G401.6 (cell line): Measurements from ENCODE around the gene IAPP.
"Not testable (repeated sequence)": the region's sequence is repeated elsewhere in the genome, so short reads cannot be mapped to it uniquely, and the experiment has no call there.

Experiments
- FAIRE-seq: peaks from 2 replicates; lab custom pipeline; 2012; peaks lifted over from hg19 to GRCh38; lab: Jason Lieb, UNC

The IAPP gene

DNA sequence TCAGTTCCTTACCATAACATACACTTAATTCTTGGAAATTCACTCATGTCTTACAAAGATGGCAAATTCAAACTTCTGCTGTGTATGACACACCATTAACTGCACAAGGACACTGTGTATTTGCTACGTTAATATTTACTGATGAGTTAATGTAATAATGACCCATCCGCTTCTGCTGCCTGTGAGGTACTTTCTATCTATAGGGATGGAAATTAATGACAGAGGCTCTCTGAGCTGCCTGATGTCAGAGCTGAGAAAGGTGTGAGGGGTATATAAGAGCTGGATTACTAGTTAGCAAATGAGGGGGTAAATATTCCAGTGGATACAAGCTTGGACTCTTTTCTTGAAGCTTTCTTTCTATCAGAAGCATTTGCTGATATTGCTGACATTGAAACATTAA, at the start of gene IAPP:
TSS of gene IAPP (plus strand) at position 301 of the 400 bp plus-strand sequence. CDS start 450 bp downstream, outside the sequence.
- FAIRE-seq, result no peak

DNA sequence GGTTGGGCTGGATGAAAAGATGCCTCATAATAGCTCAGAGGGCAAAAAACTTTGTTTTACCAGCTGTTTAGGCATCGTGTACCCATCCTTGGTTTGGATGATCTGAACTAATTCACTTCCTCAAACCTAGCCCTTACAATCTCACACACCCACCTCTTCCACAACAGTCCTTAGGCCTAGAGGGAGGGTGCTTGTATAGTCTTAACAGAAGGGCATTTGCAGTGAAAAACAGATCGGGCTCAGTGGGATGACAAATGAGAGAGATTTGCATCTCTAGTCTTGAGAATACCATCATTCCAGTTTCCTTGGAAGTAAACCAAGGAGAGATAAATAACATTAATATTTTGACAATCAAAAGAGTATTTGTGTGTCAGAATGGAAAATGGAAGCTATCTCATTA, 49.0 kb upstream of the IAPP start:
- FAIRE-seq, result no peak

DNA sequence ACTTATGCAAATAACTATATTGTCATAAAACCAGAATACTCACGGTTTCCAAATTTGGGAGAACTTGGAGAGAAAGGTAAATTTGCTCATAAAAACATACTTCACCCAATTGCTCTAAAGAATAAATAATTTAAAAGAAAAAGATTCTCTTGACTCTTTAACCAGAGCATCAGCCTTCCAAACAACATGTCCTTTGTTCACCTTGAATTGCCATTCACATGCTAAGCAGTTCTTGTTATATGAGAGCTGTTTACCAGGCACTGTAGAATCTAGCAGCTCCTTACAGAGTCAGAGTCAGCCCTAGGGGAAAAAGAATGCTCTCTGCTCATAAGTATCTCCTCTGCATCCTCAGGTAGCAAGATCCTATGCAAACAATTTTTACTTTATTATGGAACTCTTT, 48.2 kb upstream of the IAPP start:
- no peak for FAIRE-seq

DNA sequence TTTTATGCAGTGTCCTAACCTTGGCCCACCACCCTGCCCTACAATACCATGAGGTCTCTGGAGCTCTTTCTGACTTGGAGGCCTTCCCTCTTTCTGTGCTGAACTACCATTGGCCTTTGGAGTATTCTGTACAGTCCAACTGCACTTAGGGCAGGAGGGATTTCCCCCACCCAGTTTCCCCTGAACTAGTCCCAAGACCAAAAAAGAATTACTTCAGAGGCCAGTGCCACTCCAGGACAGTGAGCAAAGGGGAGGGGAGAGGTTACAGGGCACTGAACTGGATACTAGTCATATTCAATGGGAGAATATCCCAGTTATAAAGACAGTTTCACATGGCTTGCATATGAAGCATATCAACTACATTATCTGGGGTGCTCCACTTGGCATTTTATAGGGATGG, 44.1 kb upstream of the IAPP start:
- FAIRE-seq, result no peak

DNA sequence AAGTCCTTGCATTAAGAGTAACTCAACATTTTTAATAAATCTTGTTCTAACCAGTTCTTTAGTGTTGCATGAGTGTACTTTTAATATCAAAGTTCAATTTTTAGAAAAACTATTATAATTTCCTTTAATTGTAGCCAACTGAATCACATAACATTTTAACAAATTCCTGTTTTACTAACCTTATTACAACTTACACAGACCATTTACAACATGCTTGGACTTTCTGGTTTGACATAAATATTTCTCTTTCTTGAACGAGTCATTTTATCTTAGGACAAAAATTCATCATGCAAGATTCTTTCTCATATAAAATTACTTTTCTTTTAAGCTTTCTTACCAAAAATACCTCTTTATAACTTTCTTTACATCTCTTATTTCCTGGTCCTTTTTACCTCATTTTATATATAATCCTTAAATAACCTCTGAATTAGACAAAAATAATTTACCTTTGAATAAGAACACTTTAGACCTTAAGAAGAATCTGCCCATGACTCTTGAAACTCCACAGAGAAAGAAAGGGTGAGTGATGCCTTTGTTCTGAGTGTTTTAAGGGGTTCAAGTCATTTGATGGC, 41.9 kb upstream of the IAPP start:
- peak; percentile 34 for FAIRE-seq

DNA sequence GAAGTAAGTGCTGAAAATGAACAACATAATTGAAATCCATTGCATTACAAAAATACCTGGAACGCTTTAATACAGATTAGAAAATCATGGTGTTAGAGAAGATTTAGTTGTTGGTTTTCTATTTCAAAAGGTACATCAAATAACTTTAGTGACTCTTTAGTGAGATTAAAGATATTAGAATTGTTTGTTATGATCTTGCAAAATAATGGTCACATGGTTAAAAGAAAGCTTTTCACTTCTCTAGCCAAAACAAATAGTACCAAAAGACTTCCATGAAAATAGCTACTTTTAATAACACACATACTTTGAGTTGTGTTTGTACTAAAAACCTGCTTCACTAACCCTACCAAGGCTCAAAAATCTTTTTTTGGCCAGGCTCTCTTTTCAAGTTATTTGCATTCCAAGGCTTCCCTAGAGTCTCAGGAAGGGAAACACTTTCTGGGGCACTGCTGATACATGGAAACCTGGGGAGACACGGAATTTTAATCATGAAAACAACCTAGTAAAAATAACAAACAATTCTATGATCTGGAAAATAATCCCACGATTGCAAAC, 37.9 kb upstream of the IAPP start, which contains the start of gene SLCO1A2:
TSS of gene SLCO1A2 (minus strand) at position 147 of the 555 bp plus-strand sequence. CDS start 270 bp downstream, outside the sequence.
- FAIRE-seq, result no peak

DNA sequence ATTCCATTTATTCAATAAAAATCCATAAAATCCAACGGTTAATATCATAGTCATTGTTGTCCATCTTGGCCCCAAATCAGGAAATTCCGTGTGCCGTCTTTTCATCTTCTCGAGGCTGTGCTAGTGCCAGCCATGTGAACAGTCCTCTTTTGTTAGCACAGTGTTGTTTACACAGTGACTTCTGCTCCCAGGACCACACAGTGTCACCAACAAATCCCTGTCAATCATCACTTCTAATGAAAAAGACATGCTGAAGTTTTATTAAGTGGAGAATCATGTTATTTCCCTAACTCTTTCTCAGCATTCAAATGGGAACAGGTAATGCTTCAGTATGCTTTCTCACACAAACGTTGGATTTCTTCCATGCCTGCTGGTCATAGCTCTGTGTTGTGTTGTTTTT, 36.0 kb upstream of the IAPP start:
- FAIRE-seq, result no peak

DNA sequence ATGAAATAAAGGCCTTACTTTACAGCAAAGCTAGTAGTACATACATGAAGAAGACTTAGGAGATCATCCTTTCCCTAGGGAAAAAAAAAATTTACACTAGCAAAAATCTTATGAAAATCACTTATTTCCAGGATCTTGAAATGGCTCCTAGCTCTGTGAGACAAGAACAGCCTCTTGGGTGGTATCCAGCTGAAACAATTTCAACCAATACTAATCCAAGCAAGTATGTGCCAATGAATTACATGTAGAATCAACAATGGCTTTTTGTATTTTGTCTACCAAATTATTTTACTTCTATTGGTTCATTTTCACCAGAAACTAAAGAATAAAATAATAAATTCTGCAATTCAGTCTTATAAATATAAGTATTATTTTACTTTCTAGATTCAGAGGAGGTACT, 35.2 kb upstream of the IAPP start:
- no peak for FAIRE-seq

DNA sequence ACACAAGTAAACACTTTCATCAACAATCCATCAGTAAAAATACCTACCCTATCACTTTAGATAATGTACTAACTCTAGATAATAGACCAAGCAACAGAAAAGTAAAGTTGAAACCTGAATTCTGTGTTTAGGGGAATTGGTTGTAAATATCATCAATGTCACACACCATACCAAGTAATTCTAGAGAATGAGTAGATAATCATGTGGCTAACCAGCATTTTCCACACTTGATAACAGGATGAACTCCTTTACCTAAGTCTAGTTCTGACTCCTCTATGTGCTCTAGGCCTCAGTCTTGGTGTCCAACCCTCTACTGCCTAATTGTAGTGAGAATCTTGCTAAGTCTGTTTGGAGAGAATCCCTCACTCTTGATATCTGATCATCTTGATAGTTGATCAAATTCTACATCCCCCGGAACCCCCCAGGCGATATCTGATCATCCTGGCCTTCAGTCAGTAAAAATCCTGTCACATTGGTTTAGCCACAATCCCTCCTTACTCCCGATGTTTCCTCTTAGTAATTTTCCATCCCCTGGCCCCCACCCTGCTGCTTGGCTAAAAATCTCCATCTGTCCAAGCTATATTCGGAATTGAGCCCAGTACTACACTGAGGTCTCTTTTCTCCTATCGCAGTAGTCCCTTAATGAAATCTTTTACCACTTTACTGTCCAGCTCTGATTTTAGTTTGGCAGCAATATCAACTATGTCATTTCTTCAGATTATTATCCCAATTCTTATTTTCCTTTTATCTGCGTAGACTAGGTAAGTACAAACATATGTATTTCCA, 34.5 kb upstream of the IAPP start:
- no peak for FAIRE-seq

DNA sequence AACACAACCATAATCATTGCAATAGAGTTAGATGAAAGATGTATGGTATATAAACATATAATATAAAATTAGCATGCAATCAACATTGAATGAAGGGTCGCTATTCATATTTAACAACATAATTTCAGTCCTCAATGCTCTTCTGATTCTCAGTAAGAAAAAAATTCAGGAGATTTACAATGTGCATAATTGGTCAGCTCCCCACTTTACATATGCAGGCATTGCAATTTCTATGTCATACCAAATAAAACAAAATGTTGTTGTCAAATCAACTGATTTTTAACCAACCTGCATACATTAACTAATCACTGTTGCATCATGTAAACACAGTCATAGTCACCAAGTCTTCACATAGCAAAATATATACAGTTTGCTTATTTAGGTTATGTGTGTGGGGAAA, 32.8 kb upstream of the IAPP start:
- FAIRE-seq, result no peak

DNA sequence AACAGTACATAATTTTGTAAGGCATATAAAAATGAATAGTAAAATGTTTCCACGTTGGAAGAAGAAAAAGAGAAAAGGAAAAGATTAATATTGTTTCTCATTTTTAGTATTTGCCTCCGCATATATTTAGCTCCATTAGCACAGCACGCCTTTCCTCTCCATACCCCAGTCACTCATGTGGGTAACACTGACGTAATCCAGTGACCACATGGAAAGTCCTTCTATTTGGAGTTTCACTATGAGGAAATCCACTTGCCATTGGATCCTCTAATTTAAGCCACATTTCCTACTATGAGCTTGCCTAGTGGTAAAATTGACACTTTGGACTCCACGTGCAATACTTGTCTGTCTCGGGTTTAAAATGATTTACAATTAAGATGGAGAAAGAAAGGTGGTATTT, 32.3 kb upstream of the IAPP start:
- no peak for FAIRE-seq

DNA sequence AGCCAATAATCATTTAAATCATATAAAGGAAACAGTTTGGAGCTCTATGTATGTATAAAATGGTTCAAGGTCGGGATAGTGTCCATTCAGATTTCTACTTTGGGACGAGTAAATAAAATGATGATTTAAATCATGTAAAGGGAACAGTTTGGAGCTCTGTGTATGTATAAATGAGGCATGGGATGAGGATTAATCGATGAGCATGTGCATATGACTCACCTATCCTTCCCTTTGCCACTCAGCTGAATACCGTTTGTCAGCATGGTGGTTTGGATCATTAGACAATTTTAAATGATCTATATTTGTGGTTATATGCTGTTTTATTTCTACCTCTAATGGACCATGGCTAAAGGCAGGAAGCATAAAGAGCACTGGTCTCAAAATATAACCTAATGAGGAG, 30.9 kb upstream of the IAPP start:
- FAIRE-seq, result no peak

DNA sequence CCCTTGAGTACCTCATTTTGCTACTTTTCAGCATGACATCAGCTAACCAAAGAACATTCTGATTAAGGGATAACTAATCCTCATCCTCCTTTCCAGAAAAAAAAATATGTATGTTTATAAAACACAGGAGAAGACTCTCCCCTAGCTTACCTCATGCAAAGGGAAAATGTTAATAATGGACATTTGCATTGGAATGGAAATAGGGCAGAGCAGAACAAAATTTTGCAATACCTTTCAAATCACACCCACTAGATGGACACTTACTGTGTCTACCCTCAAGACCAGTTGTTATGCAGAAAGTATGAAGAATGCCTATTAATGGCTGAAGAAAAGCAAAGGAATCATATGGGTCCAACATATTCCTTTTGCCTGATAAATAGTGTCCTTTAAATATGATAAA, 29.1 kb upstream of the IAPP start:
- no peak for FAIRE-seq

DNA sequence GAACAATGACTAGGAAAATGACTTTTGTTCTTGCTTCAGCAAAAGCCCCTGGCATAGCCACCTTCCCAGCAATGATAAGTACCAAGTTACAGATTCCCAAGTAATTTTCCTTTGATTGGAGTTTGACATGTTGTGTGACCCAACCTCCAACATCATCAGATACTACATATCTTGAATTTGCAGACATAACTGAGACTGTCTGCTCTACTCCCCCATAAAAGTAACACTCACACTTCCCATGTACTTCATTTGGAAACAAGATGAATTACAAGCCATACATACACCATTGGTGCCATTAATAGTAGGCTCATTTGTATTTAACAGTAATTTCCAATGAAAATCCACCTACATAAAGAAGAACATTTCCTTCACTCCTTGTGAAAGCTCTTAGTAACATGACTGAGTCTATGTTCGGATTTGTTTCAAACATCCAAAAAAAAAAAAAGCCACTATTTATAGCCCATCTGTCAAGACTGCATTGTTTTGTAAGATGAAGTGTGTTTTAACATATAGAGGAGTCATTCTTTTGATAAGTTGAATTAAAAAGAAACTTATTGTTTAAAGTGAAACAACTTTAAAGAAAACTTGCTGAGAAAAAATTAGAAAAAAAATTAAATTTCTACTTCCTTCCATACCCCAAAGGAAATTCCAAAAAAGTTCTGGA, 26.0 kb upstream of the IAPP start:
- FAIRE-seq, result no peak

DNA sequence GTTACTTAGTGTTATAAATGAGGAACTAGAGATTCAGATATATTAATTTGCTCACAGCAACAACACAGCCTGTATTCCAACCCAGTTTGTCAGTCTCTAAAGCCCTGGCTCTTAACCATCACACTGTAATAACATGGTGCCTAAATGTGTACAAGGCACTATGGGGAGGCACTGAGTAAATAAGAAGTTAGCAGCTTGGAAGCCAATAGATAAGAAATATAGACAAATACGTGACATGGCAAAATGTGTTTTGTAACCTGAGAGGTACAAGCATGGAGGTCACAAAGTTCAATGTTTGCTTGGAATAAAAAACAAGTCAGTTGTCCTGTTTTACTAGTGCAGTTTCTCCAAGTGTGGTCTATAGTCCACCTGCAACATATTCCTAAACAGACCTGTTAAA, 21.7 kb upstream of the IAPP start:
- no peak for FAIRE-seq

DNA sequence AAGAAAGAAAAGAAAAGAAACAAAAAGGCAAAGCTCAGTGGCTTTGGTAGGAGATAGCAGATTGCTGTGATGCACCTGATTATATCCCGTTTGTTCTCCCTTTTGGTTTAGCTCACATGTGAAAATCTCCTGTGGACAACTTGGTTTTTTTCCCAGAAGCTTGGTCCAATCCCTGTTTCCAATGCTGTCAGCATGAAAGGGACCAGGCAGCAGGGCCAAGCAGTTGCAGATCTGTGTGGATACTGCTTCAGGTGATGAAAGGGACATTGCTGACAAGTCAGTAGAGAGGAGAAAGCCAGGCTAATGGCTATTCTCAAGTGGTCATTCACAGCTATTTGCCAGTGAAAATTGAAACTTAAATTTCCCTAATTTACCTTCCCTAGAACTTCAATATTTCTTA, 19.2 kb upstream of the IAPP start:
- FAIRE-seq, result no peak

DNA sequence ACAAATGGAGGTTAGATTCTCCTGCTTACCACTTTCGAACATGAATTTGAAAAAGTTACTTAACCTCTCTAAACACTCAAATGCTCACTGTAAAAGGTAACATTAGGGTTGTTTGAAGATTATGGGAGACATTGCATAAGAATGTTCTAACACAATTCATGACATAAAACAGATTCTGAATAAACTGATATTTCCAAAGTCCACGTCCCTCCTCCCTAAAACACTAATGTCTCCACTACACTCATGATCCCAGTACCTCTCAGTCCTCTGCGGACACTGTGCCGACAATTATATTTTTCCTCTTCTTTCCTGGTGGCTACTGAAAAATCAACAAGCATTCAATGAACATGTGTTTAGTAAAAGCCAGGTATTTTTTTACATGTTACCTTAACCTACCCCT, 18.8 kb upstream of the IAPP start:
- FAIRE-seq, result no peak

DNA sequence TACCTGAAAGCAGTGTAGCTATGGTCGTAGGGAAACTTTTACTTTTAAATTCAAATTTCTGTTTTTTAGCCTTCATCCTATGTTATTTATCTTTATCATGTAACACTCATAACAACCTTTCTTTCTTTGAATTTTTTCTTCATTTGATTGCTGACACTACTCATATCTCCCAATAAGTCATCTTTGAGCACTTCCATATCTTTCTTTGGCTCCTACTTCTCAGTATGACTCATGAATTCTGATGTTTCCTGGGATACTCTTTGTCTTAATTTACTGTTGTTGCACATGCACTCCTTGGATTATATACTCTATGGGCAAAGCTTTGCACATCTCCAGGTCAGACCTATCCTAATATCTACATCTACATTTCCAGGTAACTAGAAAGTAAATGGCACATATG, 18.1 kb upstream of the IAPP start:
- FAIRE-seq, result no peak

DNA sequence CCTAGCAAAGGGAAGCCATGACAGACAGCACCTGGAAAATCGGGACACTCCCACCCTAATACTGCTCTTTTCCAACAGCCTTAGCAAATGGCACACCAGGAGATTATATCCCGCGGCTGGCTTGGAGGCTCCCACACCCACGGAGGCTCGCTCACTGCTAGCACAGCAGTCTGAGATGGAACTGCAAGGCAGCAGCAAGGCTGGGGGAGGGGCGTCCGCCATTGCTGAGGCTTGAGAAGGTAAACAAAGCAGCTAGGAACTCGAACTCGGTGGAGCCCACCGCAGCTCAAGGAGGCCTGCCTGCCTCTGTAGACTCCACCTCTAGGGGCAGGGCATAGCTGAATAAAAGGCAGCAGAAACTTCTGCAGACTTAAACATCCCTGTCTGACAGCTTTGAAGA, 12.1 kb upstream of the IAPP start:
- not testable (repeated sequence) for FAIRE-seq

DNA sequence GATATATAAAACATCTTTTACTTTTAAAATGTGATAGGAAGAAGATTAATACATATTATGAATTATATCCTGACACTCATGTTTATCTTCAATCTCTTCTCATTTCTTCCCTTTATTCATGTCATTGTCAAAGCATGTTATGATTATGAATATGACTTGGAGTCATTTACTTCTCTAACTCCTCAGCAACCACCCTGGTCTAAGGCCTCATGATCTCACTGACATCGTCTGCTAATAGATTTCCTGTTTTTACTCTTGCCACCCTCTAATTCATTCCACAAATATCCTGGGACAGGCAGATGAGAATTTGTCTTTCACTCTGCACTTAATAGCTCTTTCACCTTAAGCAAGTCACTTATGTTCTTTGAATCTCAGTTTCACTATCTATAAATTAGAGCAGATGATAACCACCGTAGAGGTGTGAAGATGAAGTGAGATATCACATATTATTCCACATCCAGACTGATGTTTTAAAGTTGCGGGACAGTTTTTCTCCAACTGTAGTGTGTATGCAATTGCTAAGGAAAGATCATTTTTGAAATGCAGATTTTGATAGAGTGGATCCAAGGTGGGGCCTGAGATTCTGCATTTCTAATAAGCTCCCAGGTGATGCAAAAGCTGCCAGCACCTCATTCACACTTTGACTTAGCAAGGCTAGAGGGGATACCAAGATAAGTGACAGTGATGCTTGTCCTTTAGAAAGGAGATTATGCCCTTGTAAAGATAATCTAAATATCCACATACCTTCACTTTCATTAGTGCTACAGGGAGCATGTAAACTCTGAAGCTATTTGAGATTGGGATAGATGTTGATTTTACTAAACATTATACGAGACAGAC, 3.3 kb upstream of the IAPP start:
- FAIRE-seq, result no peak

DNA sequence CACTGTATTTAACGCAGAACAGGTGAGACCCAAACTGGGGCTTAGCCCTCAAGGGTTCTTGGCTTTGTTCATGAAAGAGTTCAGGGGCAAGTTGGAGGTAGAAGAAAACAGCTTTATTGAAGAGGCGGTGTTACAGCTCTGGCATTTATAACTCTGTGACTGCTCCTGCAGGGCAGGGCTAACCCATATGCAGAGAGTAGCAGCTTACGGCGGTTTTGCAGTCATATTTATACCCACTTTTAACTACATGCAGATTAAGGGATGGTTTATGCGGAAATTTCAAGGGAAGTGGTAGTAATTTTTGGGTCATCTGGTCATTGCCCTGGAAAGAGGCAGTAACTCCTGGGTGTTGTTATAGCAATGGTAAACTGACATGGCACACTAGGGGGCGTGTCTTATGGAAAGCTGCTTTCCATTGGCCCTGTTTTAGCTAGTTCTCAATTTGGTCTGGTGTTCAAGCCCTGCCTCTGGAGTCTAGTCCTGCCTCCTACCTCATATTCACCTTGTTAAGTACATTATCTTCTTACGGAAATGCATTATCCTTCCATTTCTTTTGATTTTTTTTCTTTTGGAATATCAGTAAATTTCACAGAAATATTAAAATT, 1.8 kb upstream of the IAPP start:
- FAIRE-seq, result no peak

DNA sequence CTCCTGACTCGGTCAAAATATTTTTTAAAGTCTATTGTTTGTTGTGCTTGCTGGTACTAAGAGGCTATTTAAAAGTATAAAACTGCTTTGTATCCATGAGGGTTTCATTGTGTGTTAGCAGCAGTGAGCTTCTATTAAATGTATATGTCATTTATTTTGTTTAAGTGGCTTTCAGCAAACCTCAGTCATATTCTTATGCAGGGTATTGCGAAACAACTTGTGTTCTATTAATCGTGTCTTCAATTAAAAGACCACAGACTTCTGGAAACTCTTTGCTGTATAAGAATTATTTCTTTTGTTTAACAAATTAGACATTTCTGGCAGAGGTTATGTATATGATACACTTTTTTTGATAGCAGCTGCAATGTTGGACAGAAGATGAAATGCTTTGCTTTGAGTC, 6.5 kb downstream of the IAPP start:
- no peak for FAIRE-seq
